ENCODE results near the gene TCTN3. TPM values are rescaled to one million over a fixed set of nuclear protein-coding genes. Genes with fewer than 3 reads are reported as not detected.
"Not testable (repeated sequence)": the region's sequence is repeated elsewhere in the genome, so short reads cannot be mapped to it uniquely, and the experiment has no call there.

TCTN3 gene
- total RNA-seq, 2 experiments from 2014 or later = 17.6 to 20.5 TPM

- DNase-seq (no peak), ATAC-seq (no peak)
- ChIA-PET CTCF (no interaction called here), POLR2A (no interaction called here)
- H3K27ac Mint-ChIP-seq = no peak overlapping the region
- no peak for TF ChIP-seq CTCF (IDR thresholded peaks at IDR 0.05)
- no peak overlapping the region for H3K4me3 Mint-ChIP-seq
- H3K4me1 Mint-ChIP-seq (ENCODE audit: low read depth) = no peaks in the 10 kb centered on the region
- peaks cover 67% of the 10 kb centered on the region for H3K36me3 Mint-ChIP-seq (ENCODE audit: low read depth)
- intact Hi-C loops (cut with micrococcal nuclease) = no loop called here
- no peaks in the 10 kb centered on the region for H3K9me3 Mint-ChIP-seq
- no peaks in the 10 kb centered on the region for H3K27me3 Mint-ChIP-seq
Measured at GRCh38 chr10:95637911-95638310, 55.8 kb downstream of the TCTN3 start.

DNA sequence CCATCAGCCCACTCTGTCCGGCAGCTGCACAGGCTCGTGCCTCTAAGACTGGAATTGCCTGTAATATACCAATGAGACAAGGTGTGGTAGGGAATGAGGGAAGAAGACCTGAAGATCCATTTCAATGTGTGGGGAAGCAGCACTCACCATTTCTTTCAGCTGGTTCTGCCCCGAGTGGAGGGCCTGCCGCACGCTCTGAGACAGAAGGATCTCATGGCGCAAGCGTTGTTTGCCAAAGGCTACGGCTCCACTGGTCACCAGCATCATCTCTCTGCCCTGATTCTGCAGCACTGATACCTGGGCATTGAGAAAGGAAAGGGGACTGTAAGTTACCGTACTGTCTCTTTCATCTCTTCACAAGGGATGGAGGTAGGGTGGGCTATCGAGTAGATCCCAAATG, 56.6 kb downstream of the TCTN3 start:
- Mint-ChIP-seq H3K36me3 (ENCODE audit: low read depth) (peaks cover 68% of the 10 kb centered on the region), H3K4me1 (ENCODE audit: low read depth) (no peaks in the 10 kb centered on the region)
- intact Hi-C loops (cut with micrococcal nuclease) = no loop called here

GRCh38 chr10:95635319-95635733, 58.4 kb downstream of the TCTN3 start:
- H3K4me1 Mint-ChIP-seq (ENCODE audit: low read depth) = no peaks in the 10 kb centered on the region
- H3K27me3 Mint-ChIP-seq = no peaks in the 10 kb centered on the region
- POLR2A ChIA-PET = interaction anchor here (0.6 kb wide), 1 partner anchor 308 kb away, joined by 3 read pairs; no protein-coding TSS in a partner anchor
- no peak overlapping the region for H3K4me3 Mint-ChIP-seq
- no peaks in the 10 kb centered on the region for H3K9me3 Mint-ChIP-seq
- H3K27ac Mint-ChIP-seq = no peak overlapping the region
- no peak for DNase-seq
- no peak for ATAC-seq
- intact Hi-C loops (cut with micrococcal nuclease) = no loop called here
- CTCF ChIA-PET = interaction anchor here (0.9 to 1.3 kb wide), 2 partner anchors 34 to 35 kb away, joined by 3 to 4 read pairs; no protein-coding TSS in a partner anchor
- peaks cover 69% of the 10 kb centered on the region for H3K36me3 Mint-ChIP-seq (ENCODE audit: low read depth)
- no peak for TF ChIP-seq CTCF (IDR thresholded peaks at IDR 0.05)

More for the DNA sequence above, 56.6 kb downstream of the TCTN3 start:
- ATAC-seq (no peak), DNase-seq (no peak)
- Mint-ChIP-seq H3K9me3 (no peaks in the 10 kb centered on the region), H3K27me3 (no peaks in the 10 kb centered on the region), H3K4me3 (no peak overlapping the region), H3K27ac (no peak overlapping the region)
- POLR2A ChIA-PET = no interaction called here
- TF ChIP-seq CTCF (IDR thresholded peaks at IDR 0.05) = no peak
- CTCF ChIA-PET = no interaction called here

DNA sequence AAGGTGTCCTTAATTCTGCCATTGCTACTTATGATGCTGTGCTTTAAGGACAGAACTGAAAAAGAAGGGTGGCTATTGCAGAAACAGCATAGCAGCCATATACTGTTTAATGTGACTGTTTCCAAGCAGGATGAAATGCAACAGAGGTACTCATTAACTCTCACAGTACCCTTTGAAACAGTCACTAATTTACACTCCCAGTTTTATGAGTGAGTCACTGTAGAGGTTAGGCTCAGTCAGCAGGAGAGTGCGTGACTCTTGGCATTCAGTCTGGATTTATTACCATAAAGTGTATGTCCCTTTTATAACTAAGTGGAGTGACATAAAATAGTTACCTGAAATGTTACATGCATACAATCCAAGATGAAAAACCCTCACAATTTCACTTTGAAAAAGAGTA, 64.9 kb downstream of the TCTN3 start:
- no peak for TF ChIP-seq CTCF (IDR thresholded peaks at IDR 0.05)
- intact Hi-C loops (cut with micrococcal nuclease) = no loop called here
- no peaks in the 10 kb centered on the region for H3K9me3 Mint-ChIP-seq
- ChIA-PET POLR2A (no interaction called here), CTCF (no interaction called here)
- H3K27ac Mint-ChIP-seq = no peak overlapping the region
- no peak overlapping the region for H3K4me3 Mint-ChIP-seq
- H3K36me3 Mint-ChIP-seq (ENCODE audit: low read depth) = peaks cover 66% of the 10 kb centered on the region
- H3K4me1 Mint-ChIP-seq (ENCODE audit: low read depth) = no peaks in the 10 kb centered on the region
- H3K27me3 Mint-ChIP-seq = no peaks in the 10 kb centered on the region
- no peak for ATAC-seq
- DNase-seq = no peak

- Mint-ChIP-seq H3K36me3 (ENCODE audit: low read depth) (peaks cover 52% of the 10 kb centered on the region), H3K4me1 (ENCODE audit: low read depth) (no peaks in the 10 kb centered on the region), H3K27me3 (no peaks in the 10 kb centered on the region), H3K4me3 (no peak overlapping the region), H3K27ac (no peak overlapping the region), H3K9me3 (no peaks in the 10 kb centered on the region)
- DNase-seq (no peak), ATAC-seq (no peak)
- no peak for TF ChIP-seq CTCF (IDR thresholded peaks at IDR 0.05)
- ChIA-PET POLR2A (interaction anchor here (0.6 to 0.7 kb wide), 2 partner anchors 15 to 63 kb away, joined by 3 to 4 read pairs; no protein-coding TSS in a partner anchor), CTCF (no interaction called here)
- intact Hi-C loops (cut with micrococcal nuclease) = no loop called here
Measured at GRCh38 chr10:95626500-95626899, 67.2 kb downstream of the TCTN3 start.

DNA sequence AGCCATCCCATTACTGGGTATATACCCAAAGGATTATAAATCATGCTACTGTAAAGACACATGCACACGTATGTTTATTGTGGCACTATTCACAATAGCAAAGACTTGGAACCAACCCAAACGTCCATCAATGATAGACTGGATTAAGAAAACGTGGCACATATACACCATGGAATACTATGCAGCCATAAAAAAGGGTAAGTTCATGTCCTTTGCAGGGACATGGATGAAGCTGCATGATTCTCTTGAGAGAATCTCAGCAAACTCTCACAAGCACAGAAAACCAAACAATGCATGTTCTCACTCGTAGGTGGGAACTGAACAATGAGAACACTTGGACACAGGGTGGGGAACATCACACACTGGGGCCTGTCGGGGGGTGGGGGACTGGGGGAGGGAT, 73.3 kb downstream of the TCTN3 start:
- H3K4me3 Mint-ChIP-seq; CTCF ChIA-PET; POLR2A ChIA-PET; DNase-seq; H3K4me1 Mint-ChIP-seq (ENCODE audit: low read depth); ATAC-seq; H3K27ac Mint-ChIP-seq; H3K27me3 Mint-ChIP-seq; H3K9me3 Mint-ChIP-seq; intact Hi-C loops (cut with micrococcal nuclease): not testable (repeated sequence)
- H3K36me3 Mint-ChIP-seq (ENCODE audit: low read depth) = peaks cover 51% of the 10 kb centered on the region
